Fibroblast of pulmonary artery (primary cell): ENCODE data around the gene SDK1.

Experiments used
- DNase-seq: peaks from one replicate; pipeline ENCODE4 v3.0.0-alpha.2; 2010; ENCODE audit warnings: low read depth
- H3K4me3 ChIP-seq: replicated peaks from 2 replicates; pipeline ENCODE4 v1.5.1; 2011; ENCODE audit warnings: low read depth, mild to moderate bottlenecking, control low read depth, low read length, moderate library complexity
- TF ChIP-seq, protein P1 (sequence below): IDR thresholded peaks from 2 replicates; pipeline ENCODE4 v1.5.1; 2011; ENCODE audit warnings: mild to moderate bottlenecking, control low read depth, low read length, inconsistent platforms; ENCODE audit errors: missing control alignments

The SDK1 gene

GRCh38 chr7:4218481-4218880 lies 917.4 kb downstream of the SDK1 start:
- no peak overlapping the region for H3K4me3 ChIP-seq
- no peak for DNase-seq
- TF ChIP-seq, protein P1, sequence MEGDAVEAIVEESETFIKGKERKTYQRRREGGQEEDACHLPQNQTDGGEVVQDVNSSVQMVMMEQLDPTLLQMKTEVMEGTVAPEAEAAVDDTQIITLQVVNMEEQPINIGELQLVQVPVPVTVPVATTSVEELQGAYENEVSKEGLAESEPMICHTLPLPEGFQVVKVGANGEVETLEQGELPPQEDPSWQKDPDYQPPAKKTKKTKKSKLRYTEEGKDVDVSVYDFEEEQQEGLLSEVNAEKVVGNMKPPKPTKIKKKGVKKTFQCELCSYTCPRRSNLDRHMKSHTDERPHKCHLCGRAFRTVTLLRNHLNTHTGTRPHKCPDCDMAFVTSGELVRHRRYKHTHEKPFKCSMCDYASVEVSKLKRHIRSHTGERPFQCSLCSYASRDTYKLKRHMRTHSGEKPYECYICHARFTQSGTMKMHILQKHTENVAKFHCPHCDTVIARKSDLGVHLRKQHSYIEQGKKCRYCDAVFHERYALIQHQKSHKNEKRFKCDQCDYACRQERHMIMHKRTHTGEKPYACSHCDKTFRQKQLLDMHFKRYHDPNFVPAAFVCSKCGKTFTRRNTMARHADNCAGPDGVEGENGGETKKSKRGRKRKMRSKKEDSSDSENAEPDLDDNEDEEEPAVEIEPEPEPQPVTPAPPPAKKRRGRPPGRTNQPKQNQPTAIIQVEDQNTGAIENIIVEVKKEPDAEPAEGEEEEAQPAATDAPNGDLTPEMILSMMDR = no peak

DNA sequence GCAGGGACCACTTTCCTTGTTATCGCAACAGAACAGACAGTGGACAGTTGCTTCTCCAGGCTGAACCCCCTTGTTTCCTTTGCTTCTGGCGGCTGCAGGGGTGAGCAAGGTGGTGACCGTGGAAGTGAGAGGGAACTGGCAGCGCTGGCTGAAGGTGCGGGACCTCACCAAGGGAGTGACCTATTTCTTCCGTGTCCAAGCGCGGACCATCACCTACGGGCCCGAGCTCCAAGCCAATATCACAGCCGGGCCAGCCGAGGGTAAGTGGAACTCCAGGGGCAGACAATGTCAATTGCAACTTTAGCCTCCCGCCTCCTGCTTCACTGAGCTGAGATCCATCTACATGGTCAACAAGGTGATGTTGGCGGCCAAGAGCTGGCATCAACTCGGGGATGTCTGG lies 919.0 kb downstream of the SDK1 start:
- no peak for DNase-seq
- TF ChIP-seq, protein P1 = no peak
- no peak overlapping the region for H3K4me3 ChIP-seq

GRCh38 chr7:4221043-4221442 lies 920.0 kb downstream of the SDK1 start:
- TF ChIP-seq, protein P1 = no peak
- H3K4me3 ChIP-seq = no peak overlapping the region
- DNase-seq = no peak

GRCh38 chr7:4222676-4223075 lies 921.6 kb downstream of the SDK1 start:
- no peak overlapping the region for H3K4me3 ChIP-seq
- TF ChIP-seq, protein P1 = no peak
- DNase-seq = no peak

- TF ChIP-seq, protein P1 = no peak
- no peak for DNase-seq
- H3K4me3 ChIP-seq = no peak overlapping the region
These were observed 924.3 kb downstream of the SDK1 start for GRCh38 chr7:4225361-4225771.

GRCh38 chr7:4225881-4226523 lies 925.0 kb downstream of the SDK1 start:
- TF ChIP-seq, protein P1 = no peak
- no peak for DNase-seq

DNA sequence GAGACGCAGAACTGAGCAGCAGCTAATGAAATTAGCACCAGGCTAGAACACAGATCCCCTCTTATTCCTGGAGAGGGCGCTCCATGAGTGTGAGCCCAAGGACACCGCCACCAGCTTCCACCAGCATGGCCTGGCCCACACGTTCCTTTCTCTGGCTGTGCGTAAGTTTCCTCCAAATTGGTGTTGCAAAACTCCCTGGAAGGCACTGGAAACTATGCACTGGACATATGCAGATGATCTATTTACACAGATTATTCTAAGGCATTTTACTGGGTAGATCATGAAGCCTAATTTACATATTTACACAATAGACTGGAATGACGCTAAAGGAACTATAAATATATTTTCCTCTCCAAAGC lies 925.5 kb downstream of the SDK1 start:
- TF ChIP-seq, protein P1 = no peak
- DNase-seq = no peak
- no peak overlapping the region for H3K4me3 ChIP-seq

More at GRCh38 chr7:4225881-4226523, 925.0 kb downstream of the SDK1 start:
- no peak overlapping the region for H3K4me3 ChIP-seq
